ENCODE results near the gene XCL1.

GRCh38 chr1:168582688-168583336, 6.4 kb downstream of the XCL1 start:
- TF ChIP-seq CTCF (IDR thresholded peaks at IDR 0.05; ENCODE audit: insufficient read depth, low read length) (no peak), REST (IDR thresholded peaks at IDR 0.05; ENCODE audit: insufficient replicate concordance, low read depth) (no peak), POLR2AphosphoS5 (IDR thresholded peaks at IDR 0.05; ENCODE audit: low read depth) (no peak)

All from HL-60 (cell line).